K562 (cell line): ENCODE results near the gene IL17D.

Source experiments
- ATF1 ChIP-seq, 2 experiments: fragments of 450-650 bp in 1 of 2; IDR thresholded peaks; 2 replicates each; pipeline ENCODE4 v1.6.1; 2016; ENCODE audit warnings: missing compliant biosample characterization in 1 of 2, missing genetic modification characterization in 1 of 2
- CEBPB ChIP-seq: fragments of 450-650 bp; IDR thresholded peaks from 2 replicates; pipeline ENCODE4 v1.6.1; 2016; ENCODE audit warnings: missing genetic modification characterization, missing compliant biosample characterization
- CTCF ChIP-seq, 3 experiments: IDR thresholded peaks in 2 of 3; conservative IDR thresholded peaks in 1 of 3; 2 replicates each; pipeline ENCODE4 v1.5.1; 2011 to 2012; ENCODE audit warnings: low read length in 3 of 3, mild to moderate bottlenecking in 3 of 3, control low read depth in 2 of 3, improper control_type of control experiment in 1 of 3, inconsistent platforms in 1 of 3, low read depth in 1 of 3, mixed read lengths in 1 of 3, moderate library complexity in 1 of 3; ENCODE audit not compliant: insufficient read depth in 2 of 3
- ERF ChIP-seq: fragments of 450-650 bp; formaldehyde crosslinking; IDR thresholded peaks from 2 replicates; pipeline ENCODE4 v1.4.0; 2020; ENCODE audit warnings: mild to moderate bottlenecking, mixed read lengths
- HNRNPLL ChIP-seq: fragments of 200-400 bp; formaldehyde crosslinking; IDR thresholded peaks from 2 replicates; pipeline ENCODE4 v1.6.1; 2017; ENCODE audit warnings: low read length, low read depth, mild to moderate bottlenecking; ENCODE audit not compliant: poor library complexity, severe bottlenecking
- JUN ChIP-seq, 2 experiments: sonication (generic) in 1 of 2; formaldehyde crosslinking in 1 of 2; IDR thresholded peaks; 2 replicates each; pipeline versions ENCODE4 v1.6.1 to v1.8.0; 2012 to 2022; ENCODE audit warnings: borderline replicate concordance in 2 of 2, mild to moderate bottlenecking in 2 of 2, improper control_type of control experiment in 1 of 2, low read depth in 1 of 2, low read length in 1 of 2, missing genetic modification reagents in 1 of 2
- SMARCA4 ChIP-seq: fragments of 450-650 bp; IDR thresholded peaks from 2 replicates; pipeline ENCODE4 v1.6.1; 2016
- TAF1 ChIP-seq: IDR thresholded peaks from 2 replicates; pipeline ENCODE4 v1.6.1; 2011; ENCODE audit warnings: mild to moderate bottlenecking, low read length, moderate library complexity; ENCODE audit not compliant: insufficient read depth, control insufficient read depth, severe bottlenecking; ENCODE audit errors: extremely low read depth
- TEAD1 ChIP-seq, 2 experiments: fragments of 450-650 bp in 1 of 2; sonication (generic) in 1 of 2; formaldehyde crosslinking; IDR thresholded peaks; 2 replicates each; pipeline versions ENCODE4 v1.4.0 to v1.8.0; 2020 to 2022; ENCODE audit warnings: mild to moderate bottlenecking in 2 of 2, missing genetic modification reagents in 1 of 2
- TF ChIP-seq, protein P1 (sequence below): fragments of 250-450 bp; sonication (Bioruptor Pico); IDR thresholded peaks from 2 replicates; pipeline ENCODE4 v1.5.1; 2021; ENCODE audit warnings: mild to moderate bottlenecking
- TF ChIP-seq, protein P2 (sequence below), 2 experiments: fragments of 450-650 bp in 1 of 2; sonication (generic) in 1 of 2; formaldehyde crosslinking in 1 of 2; IDR thresholded peaks; 2 replicates each; pipeline versions ENCODE4 v1.7.1 to v1.9.0; 2016 to 2022; ENCODE audit warnings: inconsistent platforms in 1 of 2, mild to moderate bottlenecking in 1 of 2, missing genetic modification reagents in 1 of 2

- TF ChIP-seq CTCF (IDR thresholded peaks at IDR 0.05 in 2 of 3, conservative IDR thresholded peaks at IDR 0.05 in 1 of 3; ENCODE audit: insufficient read depth in 2 of 3, low read depth in 1 of 3, low read length in 3 of 3), result no peak
- no peak for TF ChIP-seq TAF1
- no peak for TF ChIP-seq SMARCA4
- TF ChIP-seq, protein P1, sequence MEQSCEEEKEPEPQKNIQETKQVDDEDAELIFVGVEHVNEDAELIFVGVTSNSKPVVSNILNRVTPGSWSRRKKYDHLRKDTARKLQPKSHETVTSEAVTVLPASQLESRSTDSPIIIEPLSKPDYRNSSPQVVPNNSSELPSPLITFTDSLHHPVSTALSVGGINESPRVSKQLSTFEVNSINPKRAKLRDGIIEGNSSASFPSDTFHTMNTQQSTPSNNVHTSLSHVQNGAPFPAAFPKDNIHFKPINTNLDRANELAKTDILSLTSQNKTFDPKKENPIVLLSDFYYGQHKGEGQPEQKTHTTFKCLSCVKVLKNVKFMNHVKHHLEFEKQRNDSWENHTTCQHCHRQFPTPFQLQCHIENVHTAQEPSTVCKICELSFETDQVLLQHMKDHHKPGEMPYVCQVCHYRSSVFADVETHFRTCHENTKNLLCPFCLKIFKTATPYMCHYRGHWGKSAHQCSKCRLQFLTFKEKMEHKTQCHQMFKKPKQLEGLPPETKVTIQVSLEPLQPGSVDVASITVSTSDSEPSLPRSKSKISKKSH, result no peak
- TF ChIP-seq HNRNPLL, result no peak
- TF ChIP-seq ERF, result no peak
- TF ChIP-seq CEBPB, result no peak
- TF ChIP-seq, protein P2, sequence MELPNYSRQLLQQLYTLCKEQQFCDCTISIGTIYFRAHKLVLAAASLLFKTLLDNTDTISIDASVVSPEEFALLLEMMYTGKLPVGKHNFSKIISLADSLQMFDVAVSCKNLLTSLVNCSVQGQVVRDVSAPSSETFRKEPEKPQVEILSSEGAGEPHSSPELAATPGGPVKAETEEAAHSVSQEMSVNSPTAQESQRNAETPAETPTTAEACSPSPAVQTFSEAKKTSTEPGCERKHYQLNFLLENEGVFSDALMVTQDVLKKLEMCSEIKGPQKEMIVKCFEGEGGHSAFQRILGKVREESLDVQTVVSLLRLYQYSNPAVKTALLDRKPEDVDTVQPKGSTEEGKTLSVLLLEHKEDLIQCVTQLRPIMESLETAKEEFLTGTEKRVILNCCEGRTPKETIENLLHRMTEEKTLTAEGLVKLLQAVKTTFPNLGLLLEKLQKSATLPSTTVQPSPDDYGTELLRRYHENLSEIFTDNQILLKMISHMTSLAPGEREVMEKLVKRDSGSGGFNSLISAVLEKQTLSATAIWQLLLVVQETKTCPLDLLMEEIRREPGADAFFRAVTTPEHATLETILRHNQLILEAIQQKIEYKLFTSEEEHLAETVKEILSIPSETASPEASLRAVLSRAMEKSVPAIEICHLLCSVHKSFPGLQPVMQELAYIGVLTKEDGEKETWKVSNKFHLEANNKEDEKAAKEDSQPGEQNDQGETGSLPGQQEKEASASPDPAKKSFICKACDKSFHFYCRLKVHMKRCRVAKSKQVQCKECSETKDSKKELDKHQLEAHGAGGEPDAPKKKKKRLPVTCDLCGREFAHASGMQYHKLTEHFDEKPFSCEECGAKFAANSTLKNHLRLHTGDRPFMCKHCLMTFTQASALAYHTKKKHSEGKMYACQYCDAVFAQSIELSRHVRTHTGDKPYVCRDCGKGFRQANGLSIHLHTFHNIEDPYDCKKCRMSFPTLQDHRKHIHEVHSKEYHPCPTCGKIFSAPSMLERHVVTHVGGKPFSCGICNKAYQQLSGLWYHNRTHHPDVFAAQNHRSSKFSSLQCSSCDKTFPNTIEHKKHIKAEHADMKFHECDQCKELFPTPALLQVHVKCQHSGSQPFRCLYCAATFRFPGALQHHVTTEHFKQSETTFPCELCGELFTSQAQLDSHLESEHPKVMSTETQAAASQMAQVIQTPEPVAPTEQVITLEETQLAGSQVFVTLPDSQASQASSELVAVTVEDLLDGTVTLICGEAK (IDR thresholded peaks at IDR 0.05), result no peak
- TF ChIP-seq, protein P2 (CRISPR knock-in tag; IDR thresholded peaks at IDR 0.05), result no peak
- no peak for TF ChIP-seq JUN (IDR thresholded peaks at IDR 0.05; ENCODE audit: borderline replicate concordance, low read depth, low read length)
- no peak for TF ChIP-seq JUN (CRISPR knock-in tag; IDR thresholded peaks at IDR 0.05; ENCODE audit: borderline replicate concordance)
- TF ChIP-seq TEAD1 (CRISPR knock-in tag; IDR thresholded peaks at IDR 0.05), result no peak
- TF ChIP-seq ATF1 (CRISPR knock-in tag; IDR thresholded peaks at IDR 0.05), result no peak
- TF ChIP-seq ATF1 (tag; IDR thresholded peaks at IDR 0.05), result no peak
Measured at GRCh38 chr13:20702915-20703779, at the start of gene IL17D.
